Ascending aorta (tissue), 2 donors: ENCODE results near the gene BAIAP2L2. TPM values are rescaled to one million over a fixed set of nuclear protein-coding genes. Genes with fewer than 3 reads are reported as not detected.

ENCODE experiments used
- DNase-seq, 2 donors: peaks; one replicate each; pipeline ENCODE4 v3.0.0-alpha.2; 2019; ENCODE audit warnings: low spot score in 2 of 2
- H3K27ac ChIP-seq, 2 donors: fragments of 200-600 bp; sonication (generic); one replicate each; pipeline ENCODE4 v1.5.1; 2016 to 2017; ENCODE audit warnings: mild to moderate bottlenecking in 1 of 2
- H3K27me3 ChIP-seq: fragments of 200-600 bp; sonication (generic); one replicate; pipeline ENCODE4 v1.5.1; 2017
- H3K36me3 ChIP-seq, 2 donors: fragments of 200-600 bp; sonication (generic); one replicate each; pipeline ENCODE4 v1.5.1; 2016
- H3K4me1 ChIP-seq, 2 donors: fragments of 200-600 bp; sonication (generic); one replicate each; pipeline ENCODE4 v1.5.1; 2016 to 2017; ENCODE audit warnings: mild to moderate bottlenecking in 1 of 2
- H3K4me3 ChIP-seq, 2 donors: fragments of 200-600 bp; sonication (generic); one replicate each; pipeline ENCODE4 v1.5.1; 2016 to 2017; ENCODE audit warnings: mild to moderate bottlenecking in 1 of 2
- H3K9me3 ChIP-seq, 2 donors: fragments of 200-600 bp; sonication (generic); one replicate each; pipeline ENCODE4 v1.5.1; 2016
- CTCF ChIP-seq, 3 experiments: fragments of 200-600 bp in 2 of 3; fragments of 450-650 bp in 1 of 3; sonication (generic) in 2 of 3; IDR thresholded peaks; one replicate each; pipeline ENCODE4 v1.5.1; 2016 to 2019; ENCODE audit warnings: antibody characterized with exemption in 3 of 3, mild to moderate bottlenecking in 1 of 3, moderate library complexity in 1 of 3
- intact Hi-C: fragments of 100-400 bp; cut with DNase I; formaldehyde crosslinking; loops from one replicate; pipeline ENCODE4 v1.15.1; 2023
- total RNA-seq: library from RNA; depleted of rRNA; stranded (reverse); fragments of >200 nt; gene quantifications from one replicate; pipeline ENCODE4 v1.1.0, GENCODE V29; 2016

BAIAP2L2 gene
- total RNA-seq, 1 donor from 2014 or later = not detected

- no peak overlapping the region for H3K4me3 ChIP-seq
- DNase-seq = no peak
- peaks cover 0 to 16% of the 10 kb centered on the region in 2 donors for H3K4me1 ChIP-seq
- H3K9me3 ChIP-seq = no peaks in the 10 kb centered on the region
- no peaks in the 10 kb centered on the region for H3K27me3 ChIP-seq
- H3K27ac ChIP-seq = no peak overlapping the region
- H3K36me3 ChIP-seq = no peaks in the 10 kb centered on the region
- TF ChIP-seq CTCF (IDR thresholded peaks at IDR 0.05) = no peak
- intact Hi-C loops = no loop called here
These were observed 27.3 kb downstream of the BAIAP2L2 start for GRCh38 chr22:38082986-38083710.

GRCh38 chr22:38081941-38082828 lies 28.3 kb downstream of the BAIAP2L2 start:
- intact Hi-C loops = no loop called here
- TF ChIP-seq CTCF (IDR thresholded peaks at IDR 0.05) = no peak
- Histone ChIP-seq H3K27me3 (no peaks in the 10 kb centered on the region), H3K4me3 (peak overlapping the region; percentile 51 to 66), H3K36me3 (no peaks in the 10 kb centered on the region), H3K27ac (peak overlapping the region; percentile 45 to 60), H3K9me3 (no peaks in the 10 kb centered on the region), H3K4me1 (peaks cover 0 to 16% of the 10 kb centered on the region in 2 donors)
- no peak for DNase-seq

- TF ChIP-seq CTCF (IDR thresholded peaks at IDR 0.05) = no peak
- Histone ChIP-seq H3K27ac (peak overlapping the region; percentile 45 to 60), H3K36me3 (no peaks in the 10 kb centered on the region), H3K27me3 (no peaks in the 10 kb centered on the region), H3K4me3 (peak overlapping the region; percentile 51 to 66), H3K4me1 (peaks cover 0 to 16% of the 10 kb centered on the region in 2 donors), H3K9me3 (no peaks in the 10 kb centered on the region)
- intact Hi-C loops = no loop called here
- no peak for DNase-seq
These were observed 28.9 kb downstream of the BAIAP2L2 start for GRCh38 chr22:38081636-38081940.

- DNase-seq = no peak
- intact Hi-C loops = no loop called here
- no peaks in the 10 kb centered on the region for H3K27me3 ChIP-seq
These were observed 29.4 kb downstream of the BAIAP2L2 start for GRCh38 chr22:38080850-38081635.

More at GRCh38 chr22:38080850-38081635, 29.4 kb downstream of the BAIAP2L2 start:
- H3K4me3 ChIP-seq = peak overlapping the region; percentile 51 to 66
- H3K9me3 ChIP-seq = no peaks in the 10 kb centered on the region
- H3K4me1 ChIP-seq = peaks cover 0 to 16% of the 10 kb centered on the region in 2 donors
- no peaks in the 10 kb centered on the region for H3K36me3 ChIP-seq
- H3K27ac ChIP-seq = peak overlapping the region; percentile 45 to 60
- TF ChIP-seq CTCF (IDR thresholded peaks at IDR 0.05) = peak in 1 of 3 experiments; percentile 11
